ENCODE measurements around the gene SCN5A.
A peak's percentile ranks its signal among the peaks of the same experiment; 100 is the strongest.

Gene SCN5A

DNA sequence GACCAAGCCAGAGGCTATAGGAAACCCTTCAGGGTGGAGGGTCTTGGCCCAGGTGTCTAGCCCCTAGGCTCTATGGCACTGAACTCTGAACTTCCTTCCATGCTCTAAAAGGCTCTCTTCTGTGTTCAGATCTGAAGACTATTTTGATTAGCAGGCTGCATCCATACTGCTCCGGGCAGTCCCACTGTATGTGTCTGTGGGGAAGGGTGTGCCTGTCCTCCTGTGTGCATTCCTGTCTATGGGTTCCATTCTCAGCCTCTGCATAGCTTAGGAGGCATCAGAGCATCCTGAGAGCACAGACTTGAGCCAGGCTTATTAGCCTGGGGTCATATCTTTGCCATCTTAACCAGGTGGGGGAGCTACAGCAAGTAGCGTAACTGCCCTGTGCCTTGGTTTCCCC is 115.3 kb downstream of the SCN5A start:
- DNase-seq: no peak

DNA sequence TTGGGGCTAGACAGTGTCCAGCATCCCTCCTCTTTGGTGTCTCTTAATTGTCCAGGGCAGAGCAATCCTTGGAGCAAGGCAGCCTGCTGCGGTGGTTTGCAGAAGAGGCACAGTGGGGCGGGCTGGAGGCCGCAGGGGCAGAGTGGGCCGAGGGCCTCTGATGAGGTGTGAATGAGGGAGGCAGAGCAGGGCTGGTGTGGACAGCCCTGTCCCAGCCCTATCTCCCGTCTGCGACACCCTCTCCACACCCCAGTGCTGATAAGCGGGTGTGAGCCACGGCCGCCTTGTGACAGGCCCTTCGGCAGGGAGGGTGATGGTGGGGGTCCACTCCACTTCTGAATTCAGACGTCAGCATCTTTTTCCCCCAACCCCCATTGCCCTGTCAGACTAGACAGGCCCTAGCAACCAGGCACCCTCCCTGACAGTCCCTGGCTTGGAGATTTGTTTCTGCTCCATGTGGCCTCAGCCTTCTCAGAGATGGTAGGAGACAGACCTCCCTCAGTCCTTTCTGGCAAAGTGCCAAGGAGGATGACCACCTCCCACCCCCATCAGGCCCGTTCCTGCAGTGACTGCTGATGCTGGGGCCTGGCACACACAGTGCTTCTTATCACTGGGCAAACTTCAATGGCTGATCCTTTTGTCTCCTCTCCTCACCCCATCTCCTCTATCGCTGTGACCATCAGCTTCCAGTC is 116.1 kb downstream of the SCN5A start:
- no peak for DNase-seq

DNA sequence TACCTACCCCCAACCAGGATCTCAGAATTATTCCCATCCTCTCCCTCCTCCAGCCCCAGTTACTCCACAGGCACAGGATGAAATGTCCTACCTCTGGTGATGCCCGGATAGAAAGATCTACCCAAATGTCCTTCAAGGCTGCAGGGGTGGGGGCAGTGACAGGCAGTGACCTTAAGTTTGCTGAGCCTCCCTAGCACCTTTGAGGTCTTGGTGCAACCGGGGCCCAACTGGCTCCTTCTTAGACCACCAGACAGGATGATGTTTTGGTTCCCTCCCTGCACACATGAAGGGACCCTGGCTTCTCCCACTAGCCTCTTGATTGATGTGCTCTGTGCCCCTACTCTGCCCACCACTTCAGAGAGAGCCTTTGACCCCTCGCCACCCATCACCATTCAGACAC is 117.0 kb downstream of the SCN5A start:
- no peak for DNase-seq

DNA sequence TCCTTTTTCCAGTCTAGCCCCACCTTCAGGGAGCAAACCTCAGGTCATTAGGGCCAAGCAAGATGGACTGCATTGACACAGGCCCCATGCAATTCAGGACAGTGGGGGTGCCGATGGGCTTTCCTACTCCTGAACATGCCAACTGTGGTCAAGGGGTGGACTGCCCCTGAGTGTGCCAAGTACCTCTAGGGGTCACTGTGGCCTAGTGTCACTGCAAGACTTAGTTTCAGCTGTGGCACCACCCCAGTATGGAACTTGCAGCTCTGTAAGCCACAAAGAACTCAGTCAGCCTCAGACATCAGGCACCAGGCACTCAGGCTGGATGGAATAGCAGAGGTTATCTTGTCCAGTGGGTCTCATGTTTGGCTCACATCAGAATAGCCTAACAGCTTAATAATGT is 121.0 kb downstream of the SCN5A start:
- no peak for DNase-seq

DNA sequence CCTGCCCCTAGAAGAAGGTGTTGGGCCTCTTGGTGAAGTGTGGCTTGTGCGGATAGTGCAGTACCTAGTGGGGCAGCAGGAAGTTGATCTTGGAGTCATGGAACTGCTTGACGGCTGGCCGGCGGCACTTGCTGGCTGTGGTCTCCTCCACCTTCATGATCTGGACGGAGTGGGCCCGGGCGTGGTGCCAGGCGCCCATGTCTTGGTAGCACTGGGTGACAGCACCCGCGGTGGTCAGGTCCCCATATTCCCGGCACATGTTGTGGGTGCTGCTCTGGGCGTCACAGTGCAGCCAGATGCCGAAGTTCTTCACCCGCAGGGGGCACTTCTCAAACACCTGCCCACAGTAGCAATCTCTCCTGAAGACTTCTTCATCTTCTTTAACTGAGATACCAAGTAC is 122.7 kb downstream of the SCN5A start:
- DNase-seq: no peak

DNA sequence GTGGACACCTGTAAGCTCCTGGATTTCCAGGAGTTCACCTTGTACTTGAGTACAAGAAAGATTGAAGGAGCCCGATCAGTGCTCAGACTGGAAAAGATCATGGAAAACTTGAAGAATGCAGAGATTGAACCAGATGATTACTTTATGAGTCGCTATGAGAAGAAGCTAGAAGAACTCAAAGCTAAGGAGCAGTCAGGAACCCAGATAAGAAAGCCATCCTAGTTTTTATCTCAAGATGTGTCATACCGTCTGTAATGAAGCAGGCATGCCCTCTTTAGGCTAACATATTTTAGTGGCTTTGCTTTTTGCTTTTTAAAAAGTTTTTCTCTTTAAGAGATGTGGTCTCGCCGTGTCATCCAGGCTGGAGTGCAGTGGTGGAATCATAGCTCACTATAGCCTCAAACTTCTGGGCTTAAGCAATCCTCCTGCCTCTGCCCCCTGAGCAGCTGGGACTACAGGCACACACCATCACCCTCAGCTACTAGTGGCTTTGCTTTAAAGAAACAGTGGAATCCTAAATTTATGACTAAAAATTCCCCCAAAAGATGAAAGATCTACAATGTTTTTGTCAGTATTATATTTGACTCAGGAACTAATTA is 125.2 kb downstream of the SCN5A start:
- no peak for DNase-seq

DNA sequence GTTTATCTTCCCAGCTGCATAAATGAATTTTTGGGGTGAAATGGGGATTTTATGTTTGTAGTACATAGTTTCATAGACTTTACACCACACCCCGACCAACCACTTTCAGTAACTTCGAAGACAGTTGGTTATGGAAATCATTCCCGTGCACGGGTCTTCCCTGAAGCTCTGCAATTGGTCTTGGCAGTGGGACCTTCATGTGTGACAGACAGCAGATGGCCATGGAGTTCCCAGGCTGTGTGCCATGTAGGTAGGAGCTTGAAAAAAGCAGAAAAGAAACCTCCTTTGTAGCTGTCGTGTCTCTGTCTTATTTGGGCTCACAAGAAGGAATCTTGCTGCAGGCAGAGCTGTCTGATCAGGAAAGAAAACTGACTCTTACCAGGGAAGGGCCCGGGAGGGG is 127.5 kb downstream of the SCN5A start:
- DNase-seq: no peak

DNA sequence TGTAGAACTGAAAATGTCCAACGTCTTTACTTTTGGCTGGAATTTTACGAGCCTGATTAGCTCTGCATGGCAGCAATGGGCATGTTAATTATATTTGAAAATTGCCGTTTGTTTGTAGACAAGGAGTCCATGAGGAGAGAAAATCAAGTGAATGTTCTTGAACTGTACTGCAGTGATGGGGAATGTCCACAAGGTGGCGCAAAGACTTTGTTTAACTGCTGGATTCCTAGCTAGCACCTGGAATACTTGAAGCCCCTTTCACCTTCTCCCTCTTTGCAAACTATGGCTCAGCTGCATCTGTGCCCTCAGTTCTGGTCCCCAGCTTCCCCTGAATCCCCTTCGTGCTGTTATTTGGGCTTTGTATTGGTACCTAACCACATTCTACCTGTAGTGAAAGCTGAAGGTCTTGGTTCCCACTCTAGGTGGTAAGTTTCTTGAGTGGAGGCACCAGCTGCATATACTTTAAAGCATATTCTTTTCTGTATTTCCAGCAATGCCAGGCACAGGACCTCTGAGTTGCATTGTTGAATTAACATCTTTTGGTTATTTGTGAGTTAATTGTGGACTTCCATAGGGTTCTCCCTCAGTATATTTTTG is 128.0 kb downstream of the SCN5A start:
- peak; percentile 57 for DNase-seq

DNA sequence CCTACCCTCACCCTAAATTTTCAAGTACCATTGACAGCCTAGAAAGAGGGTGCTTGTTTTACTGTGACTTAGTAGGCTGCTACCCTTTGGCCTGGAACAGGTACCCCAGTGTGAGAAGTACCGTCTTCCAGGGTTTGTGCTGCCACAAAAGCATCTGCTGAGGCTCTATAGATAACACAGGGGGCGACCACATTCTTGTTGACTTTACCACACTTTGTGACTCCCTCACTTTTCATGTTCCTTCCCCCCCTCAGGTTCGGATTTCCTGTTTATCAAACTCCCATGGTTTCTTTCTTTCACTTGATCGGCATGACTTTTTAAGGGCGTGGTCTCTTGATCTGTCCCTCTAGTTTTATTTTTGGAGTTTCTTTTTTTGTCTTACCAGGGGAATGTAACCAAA is 129.8 kb downstream of the SCN5A start:
- DNase-seq: no peak

DNA sequence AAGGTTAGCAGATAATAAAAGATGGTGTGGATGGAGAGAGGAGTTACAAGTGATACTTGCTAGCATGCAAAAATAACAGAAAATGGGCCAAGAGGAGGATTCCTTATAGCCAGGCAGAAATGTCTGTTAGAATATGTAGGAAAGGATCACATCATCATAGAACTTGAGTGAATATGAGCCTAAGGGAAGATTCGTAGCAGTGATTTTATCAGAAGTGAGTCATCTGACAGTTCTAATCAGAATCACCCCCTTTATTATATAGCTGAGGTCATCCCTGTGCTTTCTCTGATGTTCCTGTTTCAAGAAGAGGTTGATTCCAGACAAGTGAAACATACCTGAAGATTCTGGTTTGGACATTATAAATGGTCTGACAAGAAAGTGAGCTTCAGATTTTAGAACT is 130.5 kb downstream of the SCN5A start:
- DNase-seq: no peak

DNA sequence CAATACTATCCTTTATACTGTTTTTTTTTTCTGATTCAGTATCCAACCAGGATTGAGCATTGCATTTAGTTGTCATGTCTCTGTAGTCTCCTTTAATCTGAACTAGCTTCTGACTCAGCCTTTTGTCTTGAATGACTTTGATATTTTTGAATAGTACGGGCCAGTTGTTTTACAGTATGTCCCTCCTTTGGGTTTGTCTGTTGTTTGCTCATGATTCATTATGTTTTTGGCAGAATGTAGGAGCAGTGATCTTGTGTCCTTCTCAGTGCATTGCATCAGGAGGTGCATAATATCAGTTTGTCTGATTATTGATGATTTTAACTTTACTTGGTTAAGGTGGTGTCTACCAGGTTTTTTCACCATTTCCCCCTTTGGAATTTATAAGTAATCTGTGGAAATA is 132.8 kb downstream of the SCN5A start:
- DNase-seq: no peak

DNA sequence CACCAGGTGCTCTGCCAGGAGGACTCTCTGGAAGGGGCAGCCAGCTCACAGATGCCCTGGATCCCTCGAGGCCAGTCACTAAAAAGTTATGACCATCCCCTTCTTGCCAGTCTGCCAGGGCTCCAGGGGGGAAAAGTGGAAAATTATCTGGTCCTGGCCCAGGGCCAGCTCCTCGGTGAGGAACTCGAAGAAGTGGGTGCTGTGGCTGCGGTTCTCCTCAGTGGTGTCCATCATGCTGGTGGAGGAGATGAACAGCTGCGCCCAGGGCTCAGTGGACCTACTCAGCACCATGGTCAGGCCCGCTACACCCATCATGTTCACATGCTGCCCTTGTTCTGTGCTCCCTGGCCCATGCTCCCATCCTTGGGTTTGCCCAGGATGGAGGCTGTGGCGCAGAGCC is 134.1 kb downstream of the SCN5A start:
- no peak for DNase-seq

DNA sequence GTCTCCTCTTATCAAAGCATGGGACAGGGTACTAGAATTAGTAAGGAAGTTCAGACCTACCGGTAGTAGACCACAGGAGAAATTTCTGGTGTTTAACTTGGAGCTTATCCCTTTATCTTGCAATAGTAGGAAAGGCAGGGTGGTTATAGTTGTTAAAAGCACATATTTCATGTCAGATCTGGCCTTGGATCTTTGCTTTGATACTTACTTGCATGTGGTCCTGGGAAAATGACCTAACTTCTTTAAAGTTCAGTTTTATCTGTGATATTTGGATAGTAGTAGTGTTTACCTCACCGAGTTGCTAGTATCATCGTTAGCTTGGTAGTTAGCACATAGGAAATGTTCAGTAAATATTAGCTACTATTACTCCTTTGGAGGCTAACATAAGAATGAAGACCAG is 137.9 kb downstream of the SCN5A start:
- DNase-seq: no peak

DNA sequence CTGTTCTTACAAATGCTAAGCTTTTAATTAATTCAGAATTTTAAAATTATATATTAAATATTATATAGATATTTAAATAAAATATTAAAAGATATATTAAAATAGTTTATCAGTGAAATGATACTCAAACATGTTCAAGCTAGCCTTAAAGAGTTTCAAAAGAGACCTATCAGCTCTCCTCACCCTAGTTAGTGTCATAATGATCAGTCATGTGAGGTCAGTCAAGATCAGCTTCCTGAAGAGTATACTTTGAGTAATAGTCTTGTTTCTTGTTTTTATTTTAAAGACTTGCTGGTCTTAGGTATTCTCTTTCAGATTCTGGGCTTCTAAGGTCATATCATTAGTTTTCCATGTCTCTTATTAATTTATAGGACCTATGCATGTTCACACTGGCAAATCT is 138.9 kb downstream of the SCN5A start:
- no peak for DNase-seq

DNA sequence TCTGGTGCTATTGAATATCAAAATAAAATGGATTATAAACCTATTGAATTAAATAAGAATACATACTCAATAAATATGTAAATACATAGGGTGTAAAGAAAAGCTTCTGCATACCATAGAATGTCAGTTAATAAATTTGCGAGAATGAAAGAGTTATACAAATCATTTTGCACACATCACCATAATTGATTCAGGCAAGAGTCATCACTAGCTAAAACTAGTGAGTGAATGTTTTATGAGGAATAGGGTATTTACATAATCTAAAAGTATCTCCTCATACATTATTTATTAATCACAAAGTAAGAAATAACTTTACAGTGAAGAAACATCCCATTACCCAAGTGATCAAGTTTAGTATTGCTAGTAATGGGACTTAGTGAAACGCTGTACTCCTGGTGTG is 139.8 kb downstream of the SCN5A start:
- DNase-seq: no peak

DNA sequence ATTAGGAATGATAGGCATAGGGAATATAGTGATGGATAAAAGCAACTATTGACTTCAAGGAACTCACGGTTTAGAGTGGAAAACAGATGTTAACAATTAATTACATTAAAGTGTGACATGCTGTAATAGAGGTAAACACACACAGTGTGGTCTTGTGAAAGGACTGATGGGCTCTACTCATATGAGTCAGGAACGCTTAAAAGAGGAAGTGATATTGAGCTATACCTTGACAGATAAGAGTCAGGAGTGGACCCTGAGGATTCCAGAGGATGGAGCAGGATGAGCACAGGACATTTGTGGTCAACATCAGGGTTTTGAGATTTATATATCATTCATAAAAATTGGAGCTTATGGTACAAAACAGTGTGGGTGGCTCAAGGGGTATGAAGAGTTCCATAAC is 142.4 kb downstream of the SCN5A start:
- no peak for DNase-seq

DNA sequence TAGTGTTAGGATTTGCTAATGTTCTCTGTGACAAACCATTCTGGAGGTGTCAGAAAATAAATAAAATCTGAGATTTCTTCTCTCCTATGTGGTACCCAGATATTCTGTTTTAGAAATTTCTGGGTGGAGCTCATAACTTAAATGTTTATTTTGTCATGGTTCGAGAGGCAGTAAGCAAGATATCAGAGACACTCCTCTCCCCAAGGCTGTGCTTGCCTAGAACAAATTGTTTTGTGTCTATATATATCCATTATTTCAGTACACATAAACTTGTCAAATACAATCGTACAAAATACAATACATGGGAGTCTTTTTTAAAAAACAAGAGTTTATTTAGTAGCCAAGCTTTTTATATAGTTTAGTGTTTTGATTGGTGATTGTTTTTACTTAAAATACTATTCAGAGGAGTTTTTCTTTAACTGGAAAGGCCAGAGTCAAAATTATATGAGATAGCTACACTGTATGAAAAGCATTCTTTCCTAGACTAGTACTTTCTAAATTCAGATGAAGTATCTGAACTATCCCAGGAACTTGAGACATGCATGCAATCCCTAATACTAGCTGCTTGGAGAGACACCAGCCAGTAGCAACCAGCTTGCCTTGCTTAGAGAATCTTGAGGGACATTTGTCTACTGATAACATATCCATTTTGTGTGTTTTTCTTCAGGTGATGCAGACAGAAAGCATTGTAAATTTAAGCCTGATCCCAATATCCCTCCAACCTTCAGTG is 148.6 kb downstream of the SCN5A start:
- DNase-seq: no peak

Measured in NCI-H2227 treated with DMSO at 0.1 percent for 48 hours (cell line).